ENCODE data around the gene TIAM2.

GRCh38 chr6:154991207-154991606 lies 3.9 kb upstream of the TIAM2 start:
- TF ChIP-seq CTCF (IDR thresholded peaks at IDR 0.05 in 2 of 3, conservative IDR thresholded peaks at IDR 0.05 in 1 of 3; ENCODE audit: insufficient read depth in 2 of 3, low read depth in 1 of 3, low read length in 3 of 3) (no peak), ELK3 (CRISPR knock-in tag; IDR thresholded peaks at IDR 0.05) (no peak), MXI1 (IDR thresholded peaks at IDR 0.05; ENCODE audit: low read depth, low read length) (no peak), PRDM10 (IDR thresholded peaks at IDR 0.05; ENCODE audit: partially characterized antibody) (no peak), POLR2A (conservative IDR thresholded peaks at IDR 0.05) (no peak), ZSCAN29 (IDR thresholded peaks at IDR 0.05) (no peak), SREBF2 (CRISPR knock-in tag; IDR thresholded peaks at IDR 0.05) (no peak), REST (IDR thresholded peaks at IDR 0.05; ENCODE audit: borderline replicate concordance) (no peak), REST (CRISPR knock-in tag; IDR thresholded peaks at IDR 0.05; ENCODE audit: low read depth) (no peak), ZC3H11A (IDR thresholded peaks at IDR 0.05; ENCODE audit: low read depth, low read length) (no peak), GTF2F1 (IDR thresholded peaks at IDR 0.05; ENCODE audit: low read depth, low read length) (no peak), E2F6 (IDR thresholded peaks at IDR 0.05; ENCODE audit: borderline replicate concordance in 1 of 2, extremely low read depth in 1 of 2, insufficient read depth in 1 of 2, insufficient read length in 1 of 2, low read depth in 1 of 2, low read length in 1 of 2, poor library complexity in 1 of 2, severe bottlenecking in 1 of 2) (no peak)

All from K562 (cell line).